Bronchial smooth muscle cell (primary cell): ENCODE data around the gene ATP2B2. TPM values are rescaled to one million over a fixed set of nuclear protein-coding genes. Genes with fewer than 3 reads are reported as not detected.

Source experiments
- total RNA-seq: library from RNA; depleted of rRNA; stranded (reverse); fragments of >200 nt; gene quantifications from 2 replicates; pipeline ENCODE4 v1.2.1, GENCODE V29; 2014

ATP2B2 gene
- not detected in 2 replicates for total RNA-seq

DNA sequence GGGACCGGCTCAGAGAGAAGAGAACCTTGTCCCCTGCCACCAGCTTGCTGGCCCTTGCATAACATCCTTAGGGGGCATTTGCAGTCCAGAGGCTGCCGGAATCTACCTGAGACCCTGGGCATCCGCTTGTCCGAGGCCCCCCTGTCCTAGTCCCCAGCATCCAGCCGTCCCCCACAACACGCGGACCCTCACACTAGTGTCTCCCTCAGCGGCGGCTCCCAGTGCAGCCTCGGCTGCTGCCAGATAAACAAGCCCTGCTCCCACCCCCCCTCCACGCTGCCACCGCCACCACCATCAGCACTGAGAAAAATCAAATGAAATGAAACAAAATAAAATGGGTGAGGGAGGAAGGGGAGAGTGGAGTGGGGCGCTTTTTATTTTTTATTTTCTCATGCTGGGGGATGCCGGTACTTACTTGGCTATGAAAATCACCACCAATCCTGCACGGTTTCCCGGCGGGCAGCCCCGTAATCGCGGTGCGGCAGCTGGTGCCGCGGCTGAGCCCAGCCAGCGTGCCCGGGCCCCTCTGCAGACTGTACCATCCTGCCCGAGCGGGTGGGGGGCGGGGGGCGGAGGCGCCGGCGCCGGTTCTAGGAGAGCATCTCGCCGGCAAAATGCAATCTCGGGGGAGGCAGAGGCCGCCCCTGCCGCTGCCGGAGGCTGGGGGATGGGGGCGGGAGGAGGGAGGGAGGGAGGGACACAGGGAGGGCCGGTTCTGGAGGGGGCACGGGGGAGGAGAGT is at the start of gene ATP2B2:
Gene ATP2B2, minus strand, starts transcription at position 537 of the 741 bp plus-strand sequence. CDS start 56,043 bp downstream, outside the sequence.

DNA sequence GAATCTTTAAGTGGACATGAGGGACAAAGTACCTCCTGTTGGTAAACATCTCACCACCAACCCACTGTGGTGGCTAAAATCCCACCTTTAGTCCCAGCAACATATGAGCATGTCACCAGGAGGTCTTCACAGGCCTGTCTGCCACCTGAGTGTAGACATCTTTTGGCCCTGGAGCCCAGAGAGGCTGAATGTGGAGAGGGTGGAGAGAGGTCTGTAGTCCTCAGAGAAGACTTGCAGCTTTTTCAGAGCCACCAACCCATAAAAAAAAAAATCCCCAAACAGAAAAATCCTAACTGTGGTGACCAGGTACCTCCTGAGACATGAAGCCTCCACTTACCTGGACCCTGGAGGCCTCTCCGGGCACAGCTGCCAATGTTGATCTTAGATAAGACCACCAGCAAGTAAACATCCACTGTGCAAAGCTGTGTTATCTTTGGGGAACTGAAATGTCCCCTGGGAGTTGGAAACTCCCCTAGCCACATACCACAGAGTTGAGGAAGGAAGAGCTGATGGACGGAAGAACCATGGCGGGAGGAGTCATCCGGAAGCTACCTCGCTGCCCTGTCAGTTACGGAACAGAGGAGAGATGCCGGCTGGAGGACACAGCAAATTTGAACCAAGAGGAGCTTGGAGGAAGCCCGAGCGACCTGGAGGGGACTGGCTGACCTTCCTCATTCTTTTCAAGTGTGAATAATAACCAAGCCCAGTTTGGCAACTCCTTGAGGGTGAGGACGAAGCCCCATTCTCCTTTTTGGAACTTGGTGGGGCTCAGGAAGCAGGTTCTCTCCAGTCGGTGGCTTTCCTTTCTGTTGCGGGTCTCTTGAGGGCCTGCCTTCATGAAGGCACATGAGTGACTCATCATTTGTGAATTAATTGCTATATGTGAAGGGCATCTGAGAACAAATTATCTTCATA is 212.6 kb downstream of the ATP2B2 start, which contains the start of gene GHRL:
Gene GHRL, minus strand, starts transcription at position 443 of the 915 bp plus-strand sequence. CDS start 2,767 bp downstream, outside the sequence.

Other genes with a start within 250 kb of the ATP2B2 start
- not detected in 2 replicates for gene GHRL, start 212.6 kb downstream of the ATP2B2 start, total RNA-seq
- gene SEC13, start 184.5 kb downstream of the ATP2B2 start, total RNA-seq: 312 and 326 TPM in 2 replicates